HG03565 (cell line): ENCODE results near the gene ZNF135.

Source experiments
- ATAC-seq: cut with Tn5 transposase; IDR thresholded peaks from one replicate; pipeline ENCODE4 v1.9.1; 2021; ENCODE audit warnings: mild to moderate bottlenecking, moderate library complexity; ENCODE audit not compliant: unreplicated experiment

The ZNF135 gene

GRCh38 chr19:58059003-58059670 is at the start of gene ZNF135:
Gene ZNF135, plus strand, starts transcription at chr19:58059282. Its CDS starts 721 bp downstream, at chr19:58060003.
- ATAC-seq, result no peak

GRCh38 chr19:58009301-58009665 is 49.8 kb upstream of the ZNF135 start:
- no peak for ATAC-seq

GRCh38 chr19:58009666-58010301 is 49.3 kb upstream of the ZNF135 start:
- ATAC-seq, result no peak

GRCh38 chr19:58010507-58010906 is 48.6 kb upstream of the ZNF135 start:
- ATAC-seq, result no peak

- ATAC-seq, result no peak
Observed at GRCh38 chr19:58014141-58014540, 44.9 kb upstream of the ZNF135 start.

GRCh38 chr19:58020129-58020528 is 39.0 kb upstream of the ZNF135 start:
- no peak for ATAC-seq

GRCh38 chr19:58021541-58022282 is 37.4 kb upstream of the ZNF135 start:
- ATAC-seq, result no peak

- no peak for ATAC-seq
Observed at GRCh38 chr19:58022283-58022660, 36.8 kb upstream of the ZNF135 start.

- ATAC-seq, result no peak
Observed at GRCh38 chr19:58024661-58025060, 34.4 kb upstream of the ZNF135 start.

- ATAC-seq, result no peak
Observed at GRCh38 chr19:58033741-58034476, 25.2 kb upstream of the ZNF135 start, which contains the start of gene ZSCAN1. Gene ZSCAN1, plus strand, starts transcription at chr19:58034025. Its CDS starts 3,812 bp downstream, at chr19:58037837.

GRCh38 chr19:58034477-58034793 is 24.6 kb upstream of the ZNF135 start:
- ATAC-seq, result no peak

- ATAC-seq, result no peak
Observed at GRCh38 chr19:58035863-58036262, 23.2 kb upstream of the ZNF135 start.

GRCh38 chr19:58037927-58038687 is 21.0 kb upstream of the ZNF135 start:
- ATAC-seq, result no peak

GRCh38 chr19:58038688-58039204 is 20.3 kb upstream of the ZNF135 start:
- no peak for ATAC-seq

GRCh38 chr19:58040751-58041525 is 18.1 kb upstream of the ZNF135 start:
- no peak for ATAC-seq

- ATAC-seq, result no peak
Observed at GRCh38 chr19:58042495-58043340, 16.4 kb upstream of the ZNF135 start.

GRCh38 chr19:58044391-58044790 is 14.7 kb upstream of the ZNF135 start:
- ATAC-seq, result no peak

GRCh38 chr19:58044886-58045285 is 14.2 kb upstream of the ZNF135 start:
- no peak for ATAC-seq
